ENCODE results near the gene RAMACL.

RAMACL gene

GRCh38 chr6:166580076-166581050, 6.1 kb downstream of the RAMACL start:
- Histone ChIP-seq H3K9me2 (ENCODE audit: low read depth, low read length) (no peaks in the 10 kb centered on the region), H3K36me3 (ENCODE audit: insufficient read depth, low read length) (no peaks in the 10 kb centered on the region), H3K4me1 (ENCODE audit: insufficient read depth, low read length, severe bottlenecking) (no peaks in the 10 kb centered on the region), H3K9ac (ENCODE audit: low read length) (no peak overlapping the region), H3K27me3 (ENCODE audit: insufficient read depth, low read length) (no peaks in the 10 kb centered on the region), H3K4me3 (ENCODE audit: low read depth, low read length, poor library complexity, severe bottlenecking) (no peak overlapping the region), H4K20me1 (ENCODE audit: insufficient read depth, low read length) (no peaks in the 10 kb centered on the region), H2AFZ (ENCODE audit: low read length) (no peak overlapping the region), H3K4me2 (ENCODE audit: low read length) (no peak overlapping the region), H3K9me3 (ENCODE audit: low read length) (no peaks in the 10 kb centered on the region), H3K27ac (ENCODE audit: low read depth, low read length, poor library complexity, severe bottlenecking) (no peak overlapping the region), H3K79me2 (ENCODE audit: insufficient read depth, low read length) (no peaks in the 10 kb centered on the region), H3F3A (ENCODE audit: insufficient read depth, low read length) (no peaks in the 10 kb centered on the region)
- TF ChIP-seq CTCF (IDR thresholded peaks at IDR 0.05; ENCODE audit: low read length): no peak
- no peak for TF ChIP-seq EZH2 (IDR thresholded peaks at IDR 0.05; ENCODE audit: borderline replicate concordance, low read length)

- H3K27ac ChIP-seq (ENCODE audit: low read depth, low read length, poor library complexity, severe bottlenecking): no peak overlapping the region
- H3K9me2 ChIP-seq (ENCODE audit: low read depth, low read length): no peaks in the 10 kb centered on the region
- H3K4me1 ChIP-seq (ENCODE audit: insufficient read depth, low read length, severe bottlenecking): no peaks in the 10 kb centered on the region
- H3F3A ChIP-seq (ENCODE audit: insufficient read depth, low read length): no peaks in the 10 kb centered on the region
- H3K4me3 ChIP-seq (ENCODE audit: low read depth, low read length, poor library complexity, severe bottlenecking): no peak overlapping the region
- H3K4me2 ChIP-seq (ENCODE audit: low read length): no peak overlapping the region
- H3K36me3 ChIP-seq (ENCODE audit: insufficient read depth, low read length): no peaks in the 10 kb centered on the region
- no peaks in the 10 kb centered on the region for H3K27me3 ChIP-seq (ENCODE audit: insufficient read depth, low read length)
- H3K79me2 ChIP-seq (ENCODE audit: insufficient read depth, low read length): no peaks in the 10 kb centered on the region
- H3K9ac ChIP-seq (ENCODE audit: low read length): no peak overlapping the region
- H2AFZ ChIP-seq (ENCODE audit: low read length): no peak overlapping the region
- TF ChIP-seq CTCF (IDR thresholded peaks at IDR 0.05; ENCODE audit: low read length): no peak
- TF ChIP-seq EZH2 (IDR thresholded peaks at IDR 0.05; ENCODE audit: borderline replicate concordance, low read length): no peak
- H3K9me3 ChIP-seq (ENCODE audit: low read length): no peaks in the 10 kb centered on the region
- no peaks in the 10 kb centered on the region for H4K20me1 ChIP-seq (ENCODE audit: insufficient read depth, low read length)
These were observed 7.1 kb downstream of the RAMACL start for GRCh38 chr6:166579237-166579850.

- no peak overlapping the region for H2AFZ ChIP-seq (ENCODE audit: low read length)
- no peak overlapping the region for H3K27ac ChIP-seq (ENCODE audit: low read depth, low read length, poor library complexity, severe bottlenecking)
- no peaks in the 10 kb centered on the region for H3K9me2 ChIP-seq (ENCODE audit: low read depth, low read length)
- no peak overlapping the region for H3K4me2 ChIP-seq (ENCODE audit: low read length)
- no peak overlapping the region for H3K4me3 ChIP-seq (ENCODE audit: low read depth, low read length, poor library complexity, severe bottlenecking)
- TF ChIP-seq CTCF (IDR thresholded peaks at IDR 0.05; ENCODE audit: low read length) (no peak), EZH2 (IDR thresholded peaks at IDR 0.05; ENCODE audit: borderline replicate concordance, low read length) (no peak)
- H3K36me3 ChIP-seq (ENCODE audit: insufficient read depth, low read length): no peaks in the 10 kb centered on the region
- H3K27me3 ChIP-seq (ENCODE audit: insufficient read depth, low read length): no peaks in the 10 kb centered on the region
- no peaks in the 10 kb centered on the region for H4K20me1 ChIP-seq (ENCODE audit: insufficient read depth, low read length)
- H3F3A ChIP-seq (ENCODE audit: insufficient read depth, low read length): no peaks in the 10 kb centered on the region
- H3K9ac ChIP-seq (ENCODE audit: low read length): no peak overlapping the region
- no peaks in the 10 kb centered on the region for H3K79me2 ChIP-seq (ENCODE audit: insufficient read depth, low read length)
- H3K9me3 ChIP-seq (ENCODE audit: low read length): no peaks in the 10 kb centered on the region
- H3K4me1 ChIP-seq (ENCODE audit: insufficient read depth, low read length, severe bottlenecking): no peaks in the 10 kb centered on the region
These were observed 7.8 kb downstream of the RAMACL start for GRCh38 chr6:166578536-166579236.

All from OCI-LY1 (cell line).